Mesenchymal stem cell (in vitro differentiated cells and primary cell): Measurements from ENCODE around the gene PRR36.

ENCODE experiments used
- DNase-seq: peaks from one replicate; pipeline ENCODE4 v3.0.0-alpha.2; 2013
- H2AFZ ChIP-seq: one replicate; pipeline ENCODE4 v1.6.1; 2013; ENCODE audit warnings: low read depth, mild to moderate bottlenecking, control low read depth, inconsistent platforms, low read length, moderate library complexity
- H2AK5ac ChIP-seq: 2 replicates; pipeline ENCODE4 v1.6.1; 2013; ENCODE audit warnings: low read length, moderate library complexity, mild to moderate bottlenecking, inconsistent platforms; ENCODE audit not compliant: severe bottlenecking
- H2BK120ac ChIP-seq: one replicate; pipeline ENCODE4 v1.6.1; 2013; ENCODE audit warnings: low read depth, mild to moderate bottlenecking, inconsistent platforms, low read length, moderate library complexity
- H2BK12ac ChIP-seq, 2 experiments: one replicate each; pipeline ENCODE4 v1.6.1; 2013; ENCODE audit warnings: inconsistent platforms in 2 of 2, low read length in 2 of 2, mild to moderate bottlenecking in 2 of 2, moderate library complexity in 2 of 2, control low read depth in 1 of 2
- H2BK15ac ChIP-seq: one replicate; pipeline ENCODE4 v1.6.1; 2013; ENCODE audit warnings: mild to moderate bottlenecking, low read depth, inconsistent platforms; ENCODE audit not compliant: poor library complexity, severe bottlenecking
- H2BK5ac ChIP-seq: 2 replicates; pipeline ENCODE4 v1.6.1; 2013; ENCODE audit warnings: low read depth, mild to moderate bottlenecking, low read length, control low read depth, inconsistent platforms; ENCODE audit not compliant: poor library complexity, severe bottlenecking
- H3K14ac ChIP-seq, 2 experiments: one replicate each; pipeline ENCODE4 v1.6.1; 2013; ENCODE audit warnings: inconsistent platforms in 2 of 2, low read length in 2 of 2, control low read depth in 1 of 2, mild to moderate bottlenecking in 1 of 2, moderate library complexity in 1 of 2
- H3K18ac ChIP-seq, 2 experiments: one replicate each; pipeline ENCODE4 v1.6.1; 2013; ENCODE audit warnings: inconsistent platforms in 2 of 2, low read length in 2 of 2, control low read depth in 1 of 2, low read depth in 1 of 2, mild to moderate bottlenecking in 1 of 2
- H3K23ac ChIP-seq, 2 experiments: one replicate each; pipeline ENCODE4 v1.6.1; 2013; ENCODE audit warnings: inconsistent platforms in 2 of 2, low read length in 2 of 2, mild to moderate bottlenecking in 2 of 2, moderate library complexity in 2 of 2, control low read depth in 1 of 2
- H3K27ac ChIP-seq: 2 replicates; pipeline ENCODE4 v1.5.1; 2013; ENCODE audit warnings: mild to moderate bottlenecking, moderate library complexity, low read length, control low read depth, inconsistent platforms; ENCODE audit not compliant: poor library complexity, severe bottlenecking
- H3K27me3 ChIP-seq, 2 experiments: 2 replicates each; pipeline versions ENCODE4 v1.6.1 to v1.7.0; 2013; ENCODE audit warnings: low read length in 2 of 2, mild to moderate bottlenecking in 2 of 2, moderate library complexity in 2 of 2, control low read depth in 1 of 2, inconsistent platforms in 1 of 2; ENCODE audit not compliant: control insufficient read depth in 1 of 2, insufficient read depth in 1 of 2
- H3K36me3 ChIP-seq, 2 experiments: 2 replicates each; pipeline versions ENCODE4 v1.6.1 to v1.7.0; 2013; ENCODE audit warnings: low read length in 2 of 2, control low read depth in 1 of 2, inconsistent platforms in 1 of 2, low read depth in 1 of 2, mild to moderate bottlenecking in 1 of 2; ENCODE audit not compliant: insufficient read depth in 2 of 2, control insufficient read depth in 1 of 2
- H3K4ac ChIP-seq, 2 experiments: one replicate each; pipeline ENCODE4 v1.6.1; 2013; ENCODE audit warnings: inconsistent platforms in 2 of 2, low read length in 2 of 2, mild to moderate bottlenecking in 2 of 2, moderate library complexity in 2 of 2, control low read depth in 1 of 2, low read depth in 1 of 2
- H3K4me1 ChIP-seq: 2 replicates; pipeline ENCODE4 v1.6.1; 2013; ENCODE audit warnings: low read depth, low read length, control low read depth; ENCODE audit not compliant: control insufficient read depth, insufficient read depth
- H3K4me2 ChIP-seq: 2 replicates; pipeline ENCODE4 v1.6.1; 2013; ENCODE audit warnings: low read length, mild to moderate bottlenecking, inconsistent platforms; ENCODE audit not compliant: poor library complexity, severe bottlenecking
- H3K4me3 ChIP-seq, 2 experiments: 2 replicates each; pipeline versions ENCODE4 v1.5.1 to v1.7.0; 2013; ENCODE audit warnings: low read length in 2 of 2, mild to moderate bottlenecking in 2 of 2, control low read depth in 1 of 2, low read depth in 1 of 2; ENCODE audit not compliant: insufficient read depth in 1 of 2
- H3K79me1 ChIP-seq: replicated peaks from 2 replicates; pipeline ENCODE4 v1.6.1; 2013; ENCODE audit warnings: mild to moderate bottlenecking, control low read depth, low read length, inconsistent platforms; ENCODE audit not compliant: poor library complexity, severe bottlenecking
- H3K9ac ChIP-seq: 2 replicates; pipeline ENCODE4 v1.7.0; 2013; ENCODE audit warnings: mild to moderate bottlenecking, low read length, moderate library complexity
- H3K9me3 ChIP-seq: 2 replicates; pipeline ENCODE4 v1.7.0; 2013; ENCODE audit warnings: mild to moderate bottlenecking, low read length; ENCODE audit not compliant: control insufficient read depth
- H4K8ac ChIP-seq: one replicate; pipeline ENCODE4 v1.6.1; 2013; ENCODE audit warnings: inconsistent platforms, mild to moderate bottlenecking, low read length, moderate library complexity
- H4K91ac ChIP-seq: one replicate; pipeline ENCODE4 v1.6.1; 2013; ENCODE audit warnings: mild to moderate bottlenecking, low read length, inconsistent platforms
- WGBS: methylation state at CpG from one replicate; pipeline ENCODE4 v1.1.7; 2013; ENCODE audit warnings: mixed read lengths; 5-methylcytosine and 5-hydroxymethylcytosine counted together

The PRR36 gene

DNA sequence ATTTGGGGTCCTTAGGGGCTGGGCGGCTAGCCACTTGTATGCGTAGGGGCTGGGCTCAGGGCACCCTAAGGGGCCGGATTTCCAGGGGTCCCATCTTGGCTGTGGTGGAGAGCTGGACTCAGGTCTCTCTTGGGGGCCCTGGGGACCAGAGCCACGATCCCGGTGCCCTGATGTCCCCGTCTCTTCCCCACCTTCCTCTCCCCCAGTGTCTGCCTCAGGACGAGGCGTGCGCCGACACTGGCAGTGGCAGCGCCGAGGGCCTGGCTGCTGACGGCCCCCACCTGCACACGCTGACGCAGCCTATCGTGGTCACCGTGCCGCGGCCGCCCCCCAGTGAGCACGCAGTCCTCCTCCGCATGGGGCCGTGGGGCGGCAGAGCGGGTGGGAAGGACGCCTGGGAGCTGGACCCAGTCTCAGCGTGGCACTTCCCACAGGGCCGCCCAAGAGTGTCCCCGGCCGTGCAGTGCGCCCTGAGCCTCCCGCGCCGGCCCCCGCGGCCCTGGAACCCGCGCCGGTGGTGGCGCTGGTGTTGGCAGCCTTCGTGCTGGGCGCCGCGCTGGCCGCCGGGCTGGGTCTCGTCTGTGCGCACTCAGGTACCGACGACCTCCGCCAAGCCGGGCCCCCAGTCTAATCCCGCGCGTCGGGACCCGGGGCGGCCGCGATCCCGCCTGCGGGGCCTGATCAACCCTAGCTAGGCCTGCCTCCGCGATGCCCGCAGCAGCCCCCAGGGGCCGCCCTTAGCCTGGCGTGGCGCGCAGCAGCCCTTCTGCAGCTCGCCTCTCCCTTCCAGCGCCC, 43.3 kb upstream of the PRR36 start:
- Histone ChIP-seq H2BK15ac (peak overlapping the region; percentile 83), H2AK5ac (no peak overlapping the region), H3K9me3 (no peaks in the 10 kb centered on the region), H3K4me2 (peak overlapping the region; percentile 54), H3K23ac (no peak overlapping the region), H3K27me3 (peaks cover 21 to 31% of the 10 kb centered on the region in 2 experiments), H4K91ac (peak overlapping the region; percentile 80), H3K4me1 (peaks cover 41% of the 10 kb centered on the region), H4K8ac (peak overlapping the region; percentile 94), H3K4ac (peak overlapping the region; percentile 54 to 58), H3K9ac (peak overlapping the region; percentile 29), H3K27ac (no peak overlapping the region), H2BK12ac (peak overlapping the region; percentile 68 to 84), H2BK120ac (peak overlapping the region; percentile 12), H3K4me3 (peak overlapping the region; percentile 42 to 63), H3K79me1 (peaks cover 2% of the 10 kb centered on the region), H3K14ac (no peak overlapping the region), H3K36me3 (peaks cover 16 to 35% of the 10 kb centered on the region in 2 experiments), H2BK5ac (no peak overlapping the region), H3K18ac (peak overlapping the region; percentile 64 to 88), H2AFZ (peak overlapping the region; percentile 8)
- DNase-seq: peak; percentile 71
- WGBS: 3% methylated on average over 43 of the region's 71 CpGs

DNA sequence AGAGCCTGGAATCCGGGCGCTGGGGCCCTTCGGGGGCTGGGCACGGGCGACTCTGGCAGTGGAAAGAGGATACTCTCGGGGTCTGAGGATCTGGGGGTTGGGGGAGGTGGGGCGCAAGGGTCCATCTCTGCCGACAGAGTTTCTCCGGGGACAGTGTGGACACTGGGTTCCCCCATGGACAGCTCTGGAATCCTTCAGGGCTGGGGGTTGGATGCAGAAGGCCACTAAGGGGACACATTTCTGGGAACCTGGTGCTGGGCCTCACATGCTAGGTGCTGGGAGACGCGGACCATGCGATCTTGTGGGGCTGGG, 42.7 kb upstream of the PRR36 start:
- 5% methylated on average over 12 of the region's 12 CpGs for WGBS
- Histone ChIP-seq H3K4me1 (peaks cover 41% of the 10 kb centered on the region), H3K9me3 (no peaks in the 10 kb centered on the region), H2BK5ac (no peak overlapping the region), H3K4ac (no peak overlapping the region), H3K4me2 (peak overlapping the region; percentile 54), H3K27me3 (peaks cover 21 to 31% of the 10 kb centered on the region in 2 experiments), H3K36me3 (peaks cover 14 to 35% of the 10 kb centered on the region in 2 experiments), H2BK12ac (peak overlapping the region in 1 of 2 experiments; percentile 55), H3K18ac (no peak overlapping the region), H3K9ac (peak overlapping the region; percentile 29), H3K4me3 (peak overlapping the region; percentile 49 to 63), H2AFZ (no peak overlapping the region), H3K79me1 (peaks cover 4% of the 10 kb centered on the region), H3K14ac (no peak overlapping the region), H3K27ac (no peak overlapping the region), H2BK120ac (no peak overlapping the region), H2BK15ac (peak overlapping the region; percentile 54), H4K8ac (peak overlapping the region; percentile 93), H3K23ac (no peak overlapping the region), H4K91ac (no peak overlapping the region), H2AK5ac (no peak overlapping the region)
- peak; percentile 21 for DNase-seq

DNA sequence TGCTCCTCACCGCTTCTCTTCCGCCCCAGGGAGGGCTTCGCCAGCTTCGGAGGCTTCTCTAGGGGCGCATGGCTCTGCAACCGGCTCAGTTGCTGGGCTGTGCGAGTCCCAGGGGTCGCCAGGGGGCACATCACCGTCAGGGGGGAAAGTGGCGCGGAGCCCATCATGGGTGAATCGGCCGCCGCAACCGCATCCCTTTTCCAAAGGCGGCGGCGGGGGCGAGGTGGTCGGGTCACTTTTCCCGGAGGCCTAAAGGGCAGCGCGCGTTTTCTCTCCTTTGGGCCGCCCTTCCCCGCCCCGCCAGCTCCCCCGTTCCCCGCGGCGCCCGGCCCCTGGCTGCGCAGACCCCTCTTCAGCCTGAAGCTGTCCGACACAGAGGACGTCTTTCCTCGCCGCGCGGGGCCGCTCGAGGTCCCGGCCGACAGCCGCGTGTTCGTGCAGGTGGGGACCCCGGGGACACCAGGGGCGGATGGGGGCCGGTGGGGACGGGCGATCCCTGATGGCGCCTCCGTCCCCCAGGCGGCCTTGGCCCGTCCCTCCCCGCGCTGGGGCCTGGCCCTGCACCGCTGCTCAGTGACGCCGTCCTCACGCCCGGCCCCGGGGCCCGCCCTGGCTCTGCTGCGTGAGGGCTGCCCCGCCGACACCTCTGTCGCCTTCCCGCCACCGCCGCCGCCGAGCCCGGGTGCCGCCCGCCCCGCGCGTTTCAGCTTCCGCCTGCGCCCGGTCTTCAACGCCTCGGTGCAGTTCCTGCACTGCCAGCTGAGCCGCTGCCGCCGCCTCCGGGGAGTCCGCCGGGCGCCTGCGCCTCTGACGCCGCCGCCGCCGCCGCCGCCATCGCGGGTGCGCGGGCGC, 42.1 kb upstream of the PRR36 start:
- H3K27ac ChIP-seq: no peak overlapping the region
- peak overlapping the region in 1 of 2 experiments; percentile 36 for H3K23ac ChIP-seq
- no peak overlapping the region for H2AK5ac ChIP-seq
- peak overlapping the region; percentile 38 for H3K9ac ChIP-seq
- no peak overlapping the region for H2BK5ac ChIP-seq
- no peak overlapping the region for H3K4ac ChIP-seq
- 2% methylated on average over 100 of the region's 104 CpGs for WGBS
- H4K91ac ChIP-seq: peak overlapping the region; percentile 58
- H2BK15ac ChIP-seq: peak overlapping the region; percentile 60
- peaks cover 5% of the 10 kb centered on the region for H3K79me1 ChIP-seq
- no peak overlapping the region for H2BK120ac ChIP-seq
- peaks cover 35% of the 10 kb centered on the region for H3K4me1 ChIP-seq
- peak overlapping the region; percentile 16 for H2AFZ ChIP-seq
- H4K8ac ChIP-seq: peak overlapping the region; percentile 93
- H3K27me3 ChIP-seq: peaks cover 21 to 31% of the 10 kb centered on the region in 2 experiments
- peak overlapping the region; percentile 50 to 73 for H3K18ac ChIP-seq
- H3K4me2 ChIP-seq: peak overlapping the region; percentile 54
- no peaks in the 10 kb centered on the region for H3K9me3 ChIP-seq
- H3K36me3 ChIP-seq: peaks cover 17 to 35% of the 10 kb centered on the region in 2 experiments
- H3K4me3 ChIP-seq: peak overlapping the region; percentile 49 to 63
- DNase-seq: peak; percentile 23
- peak overlapping the region in 1 of 2 experiments; percentile 74 for H3K14ac ChIP-seq
- H2BK12ac ChIP-seq: no peak overlapping the region
